ENCODE data around the gene KCNIP3.

DNA sequence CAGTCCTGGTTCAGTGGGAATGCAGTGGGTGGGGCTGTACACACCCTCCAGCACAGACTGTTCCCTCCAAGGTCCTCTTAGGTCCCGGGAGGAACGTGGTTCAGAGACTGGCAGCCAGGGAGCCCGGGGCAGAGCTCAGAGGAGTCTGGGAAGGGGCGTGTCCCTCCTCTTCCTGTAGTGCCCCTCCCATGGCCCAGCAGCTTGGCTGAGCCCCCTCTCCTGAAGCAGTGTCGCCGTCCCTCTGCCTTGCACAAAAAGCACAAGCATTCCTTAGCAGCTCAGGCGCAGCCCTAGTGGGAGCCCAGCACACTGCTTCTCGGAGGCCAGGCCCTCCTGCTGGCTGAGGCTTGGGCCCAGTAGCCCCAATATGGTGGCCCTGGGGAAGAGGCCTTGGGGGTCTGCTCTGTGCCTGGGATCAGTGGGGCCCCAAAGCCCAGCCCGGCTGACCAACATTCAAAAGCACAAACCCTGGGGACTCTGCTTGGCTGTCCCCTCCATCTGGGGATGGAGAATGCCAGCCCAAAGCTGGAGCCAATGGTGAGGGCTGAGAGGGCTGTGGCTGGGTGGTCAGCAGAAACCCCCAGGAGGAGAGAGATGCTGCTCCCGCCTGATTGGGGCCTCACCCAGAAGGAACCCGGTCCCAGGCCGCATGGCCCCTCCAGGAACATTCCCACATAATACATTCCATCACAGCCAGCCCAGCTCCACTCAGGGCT is 87.9 kb downstream of the KCNIP3 start:
- TF ChIP-seq CTCF (IDR thresholded peaks at IDR 0.05) (no peak), TAF1 (IDR thresholded peaks at IDR 0.05; ENCODE audit: borderline replicate concordance, low read depth, low read length) (no peak)
